WTC11 (cell line): ENCODE results near the gene STRA6. TPM values are rescaled to one million over a fixed set of nuclear protein-coding genes. Genes with fewer than 3 reads are reported as not detected.

ENCODE experiments used
- ATAC-seq: fragments of 200-7000 bp; cut with Tn5 transposase; 2 replicates; pipeline ENCODE4 v1.10.0; 2021; ENCODE audit warnings: mild to moderate bottlenecking, moderate library complexity
- CTCF ChIA-PET: fragments of 300-600 bp; sonication (Branson Sonifier 250); formaldehyde crosslinking; loops from one replicate; lab custom pipeline; 2021; ENCODE audit warnings: antibody characterized with exemption; lab: Charles Lee
- POLR2A ChIA-PET: fragments of 350-600 bp; sonication (Branson Sonifier 250); formaldehyde crosslinking; loops from one replicate; lab custom pipeline; 2021; ENCODE audit warnings: antibody characterized with exemption; lab: Charles Lee
- DNase-seq: peaks from one replicate; pipeline ENCODE4 v3.0.0; 2021; ENCODE audit warnings: low spot score
- H3K27ac Mint-ChIP-seq: 2 replicates; pipeline ENCODE4 v1.8.0; 2021; ENCODE audit warnings: mixed read lengths
- H3K27me3 Mint-ChIP-seq: 2 replicates; pipeline ENCODE4 v1.8.0; 2021; ENCODE audit warnings: low read depth, mild to moderate bottlenecking, moderate library complexity, mixed read lengths
- H3K36me3 Mint-ChIP-seq: 2 replicates; pipeline ENCODE4 v1.8.0; 2021; ENCODE audit warnings: mixed read lengths
- H3K4me1 Mint-ChIP-seq: 2 replicates; pipeline ENCODE4 v1.8.0; 2022; ENCODE audit warnings: mixed read lengths
- H3K4me3 Mint-ChIP-seq: 2 replicates; pipeline ENCODE4 v1.8.0; 2021; ENCODE audit warnings: mild to moderate bottlenecking, moderate library complexity, mixed read lengths
- H3K9me3 Mint-ChIP-seq: 2 replicates; pipeline ENCODE4 v1.8.0; 2021; ENCODE audit warnings: mixed read lengths
- GABPB1 ChIP-seq: sonication (generic); formaldehyde crosslinking; IDR thresholded peaks from 2 replicates; pipeline ENCODE4 v1.8.1; 2023; ENCODE audit warnings: mild to moderate bottlenecking, missing genetic modification reagents
- GTF2I ChIP-seq: fragments of 250-450 bp; sonication (Bioruptor Pico); conservative IDR thresholded peaks from 2 replicates; pipeline ENCODE4 v1.4.0; 2021; ENCODE audit warnings: mild to moderate bottlenecking
- IRF2 ChIP-seq: sonication (generic); formaldehyde crosslinking; IDR thresholded peaks from 2 replicates; pipeline ENCODE4 v1.8.0; 2022; ENCODE audit warnings: low read depth, missing genetic modification reagents, borderline replicate concordance
- JUN ChIP-seq: sonication (generic); formaldehyde crosslinking; IDR thresholded peaks from 2 replicates; pipeline ENCODE4 v1.8.0; 2023; ENCODE audit warnings: mild to moderate bottlenecking, missing genetic modification reagents
- OVOL2 ChIP-seq: fragments of 250-450 bp; sonication (Bioruptor Pico); IDR thresholded peaks from 2 replicates; pipeline ENCODE4 v1.9.0; 2021; ENCODE audit warnings: mild to moderate bottlenecking, borderline replicate concordance
- RELA ChIP-seq: sonication (generic); formaldehyde crosslinking; IDR thresholded peaks from 2 replicates; pipeline ENCODE4 v1.8.1; 2022; ENCODE audit warnings: missing genetic modification reagents, mild to moderate bottlenecking, borderline replicate concordance
- SMAD3 ChIP-seq: sonication (generic); formaldehyde crosslinking; IDR thresholded peaks from 2 replicates; pipeline ENCODE4 v1.8.0; 2022; ENCODE audit warnings: missing genetic modification reagents, mild to moderate bottlenecking, borderline replicate concordance
- SMAD4 ChIP-seq: sonication (generic); formaldehyde crosslinking; IDR thresholded peaks from 2 replicates; pipeline ENCODE4 v1.8.0; 2022; ENCODE audit warnings: mild to moderate bottlenecking, missing genetic modification reagents
- TCF7 ChIP-seq: sonication (generic); formaldehyde crosslinking; IDR thresholded peaks from 2 replicates; pipeline ENCODE4 v1.8.0; 2022; ENCODE audit warnings: mild to moderate bottlenecking, low read depth, missing genetic modification reagents, moderate library complexity
- TP53 ChIP-seq: sonication (generic); formaldehyde crosslinking; IDR thresholded peaks from 2 replicates; pipeline ENCODE4 v1.8.1; 2023; ENCODE audit warnings: mild to moderate bottlenecking, missing genetic modification reagents
- ZNF396 ChIP-seq: fragments of 250-450 bp; sonication (Bioruptor Pico); IDR thresholded peaks from 2 replicates; pipeline ENCODE4 v1.8.0; 2021; ENCODE audit warnings: mild to moderate bottlenecking, moderate library complexity, borderline replicate concordance
- ZNF416 ChIP-seq: fragments of 250-450 bp; sonication (Bioruptor Pico); IDR thresholded peaks from 2 replicates; pipeline ENCODE4 v1.9.0; 2021; ENCODE audit warnings: mild to moderate bottlenecking, inconsistent platforms
- total RNA-seq: library from RNA; stranded (reverse); gene quantifications from 3 replicates; pipeline ENCODE4 v1.2.3, GENCODE V29; 2021
- TF ChIP-seq, protein P1 (sequence below): sonication (generic); formaldehyde crosslinking; conservative IDR thresholded peaks from 2 replicates; pipeline ENCODE4 v1.8.1; 2023; ENCODE audit warnings: mild to moderate bottlenecking, low read depth, missing genetic modification reagents, moderate library complexity
- TF ChIP-seq, protein P2 (sequence below): sonication (generic); formaldehyde crosslinking; IDR thresholded peaks from 2 replicates; pipeline ENCODE4 v1.8.1; 2023; ENCODE audit warnings: mild to moderate bottlenecking, missing genetic modification reagents
- TF ChIP-seq, protein P3 (sequence below): sonication (generic); formaldehyde crosslinking; IDR thresholded peaks from 2 replicates; pipeline ENCODE4 v1.8.1; 2023; ENCODE audit warnings: mild to moderate bottlenecking, missing genetic modification reagents, moderate library complexity
- TF ChIP-seq, protein P4 (sequence below): sonication (generic); formaldehyde crosslinking; IDR thresholded peaks from 2 replicates; pipeline ENCODE4 v1.8.1; 2023; ENCODE audit warnings: mild to moderate bottlenecking, moderate library complexity, missing genetic modification reagents
- TF ChIP-seq, protein P5 (sequence below): sonication (generic); formaldehyde crosslinking; IDR thresholded peaks from 2 replicates; pipeline ENCODE4 v1.8.1; 2022; ENCODE audit warnings: mild to moderate bottlenecking, missing genetic modification reagents, moderate library complexity, borderline replicate concordance

STRA6 gene
- total RNA-seq, 1 experiment from 2014 or later = 23.2 TPM

DNA sequence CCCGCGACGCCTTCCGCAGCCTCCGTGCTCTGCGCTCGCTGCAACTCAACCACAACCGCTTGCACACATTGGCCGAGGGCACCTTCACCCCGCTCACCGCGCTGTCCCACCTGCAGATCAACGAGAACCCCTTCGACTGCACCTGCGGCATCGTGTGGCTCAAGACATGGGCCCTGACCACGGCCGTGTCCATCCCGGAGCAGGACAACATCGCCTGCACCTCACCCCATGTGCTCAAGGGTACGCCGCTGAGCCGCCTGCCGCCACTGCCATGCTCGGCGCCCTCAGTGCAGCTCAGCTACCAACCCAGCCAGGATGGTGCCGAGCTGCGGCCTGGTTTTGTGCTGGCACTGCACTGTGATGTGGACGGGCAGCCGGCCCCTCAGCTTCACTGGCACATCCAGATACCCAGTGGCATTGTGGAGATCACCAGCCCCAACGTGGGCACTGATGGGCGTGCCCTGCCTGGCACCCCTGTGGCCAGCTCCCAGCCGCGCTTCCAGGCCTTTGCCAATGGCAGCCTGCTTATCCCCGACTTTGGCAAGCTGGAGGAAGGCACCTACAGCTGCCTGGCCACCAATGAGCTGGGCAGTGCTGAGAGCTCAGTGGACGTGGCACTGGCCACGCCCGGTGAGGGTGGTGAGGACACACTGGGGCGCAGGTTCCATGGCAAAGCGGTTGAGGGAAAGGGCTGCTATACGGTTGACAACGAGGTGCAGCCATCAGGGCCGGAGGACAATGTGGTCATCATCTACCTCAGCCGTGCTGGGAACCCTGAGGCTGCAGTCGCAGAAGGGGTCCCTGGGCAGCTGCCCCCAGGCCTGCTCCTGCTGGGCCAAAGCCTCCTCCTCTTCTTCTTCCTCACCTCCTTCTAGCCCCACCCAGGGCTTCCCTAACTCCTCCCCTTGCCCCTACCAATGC, 27.1 kb downstream of the STRA6 start (continued):
- TF ChIP-seq, protein P1, sequence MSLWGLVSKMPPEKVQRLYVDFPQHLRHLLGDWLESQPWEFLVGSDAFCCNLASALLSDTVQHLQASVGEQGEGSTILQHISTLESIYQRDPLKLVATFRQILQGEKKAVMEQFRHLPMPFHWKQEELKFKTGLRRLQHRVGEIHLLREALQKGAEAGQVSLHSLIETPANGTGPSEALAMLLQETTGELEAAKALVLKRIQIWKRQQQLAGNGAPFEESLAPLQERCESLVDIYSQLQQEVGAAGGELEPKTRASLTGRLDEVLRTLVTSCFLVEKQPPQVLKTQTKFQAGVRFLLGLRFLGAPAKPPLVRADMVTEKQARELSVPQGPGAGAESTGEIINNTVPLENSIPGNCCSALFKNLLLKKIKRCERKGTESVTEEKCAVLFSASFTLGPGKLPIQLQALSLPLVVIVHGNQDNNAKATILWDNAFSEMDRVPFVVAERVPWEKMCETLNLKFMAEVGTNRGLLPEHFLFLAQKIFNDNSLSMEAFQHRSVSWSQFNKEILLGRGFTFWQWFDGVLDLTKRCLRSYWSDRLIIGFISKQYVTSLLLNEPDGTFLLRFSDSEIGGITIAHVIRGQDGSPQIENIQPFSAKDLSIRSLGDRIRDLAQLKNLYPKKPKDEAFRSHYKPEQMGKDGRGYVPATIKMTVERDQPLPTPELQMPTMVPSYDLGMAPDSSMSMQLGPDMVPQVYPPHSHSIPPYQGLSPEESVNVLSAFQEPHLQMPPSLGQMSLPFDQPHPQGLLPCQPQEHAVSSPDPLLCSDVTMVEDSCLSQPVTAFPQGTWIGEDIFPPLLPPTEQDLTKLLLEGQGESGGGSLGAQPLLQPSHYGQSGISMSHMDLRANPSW = no peak
- no peak for TF ChIP-seq ZNF396

DNA sequence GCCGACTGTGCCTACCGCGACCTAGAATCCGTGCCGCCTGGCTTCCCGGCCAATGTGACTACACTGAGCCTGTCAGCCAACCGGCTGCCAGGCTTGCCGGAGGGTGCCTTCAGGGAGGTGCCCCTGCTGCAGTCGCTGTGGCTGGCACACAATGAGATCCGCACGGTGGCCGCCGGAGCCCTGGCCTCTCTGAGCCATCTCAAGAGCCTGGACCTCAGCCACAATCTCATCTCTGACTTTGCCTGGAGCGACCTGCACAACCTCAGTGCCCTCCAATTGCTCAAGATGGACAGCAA, 27.7 kb downstream of the STRA6 start:
- H3K4me3 Mint-ChIP-seq = no peak overlapping the region
- ChIA-PET CTCF (interaction anchor here (0.7 to 3.8 kb wide), 7 partner anchors 28 to 209 kb away, joined by 3 to 21 read pairs (median 5); partner anchors contain the start of gene STRA6), POLR2A (interaction anchor here (1.2 kb wide), 1 partner anchor 24 kb away, joined by 3 read pairs; no protein-coding TSS in a partner anchor)
- H3K36me3 Mint-ChIP-seq = no peaks in the 10 kb centered on the region
- peaks cover 3% of the 10 kb centered on the region; the same call in 1 of the 2 replicates for H3K27me3 Mint-ChIP-seq
- DNase-seq (peak; percentile 8), ATAC-seq (no peak)
- TF ChIP-seq, protein P2, sequence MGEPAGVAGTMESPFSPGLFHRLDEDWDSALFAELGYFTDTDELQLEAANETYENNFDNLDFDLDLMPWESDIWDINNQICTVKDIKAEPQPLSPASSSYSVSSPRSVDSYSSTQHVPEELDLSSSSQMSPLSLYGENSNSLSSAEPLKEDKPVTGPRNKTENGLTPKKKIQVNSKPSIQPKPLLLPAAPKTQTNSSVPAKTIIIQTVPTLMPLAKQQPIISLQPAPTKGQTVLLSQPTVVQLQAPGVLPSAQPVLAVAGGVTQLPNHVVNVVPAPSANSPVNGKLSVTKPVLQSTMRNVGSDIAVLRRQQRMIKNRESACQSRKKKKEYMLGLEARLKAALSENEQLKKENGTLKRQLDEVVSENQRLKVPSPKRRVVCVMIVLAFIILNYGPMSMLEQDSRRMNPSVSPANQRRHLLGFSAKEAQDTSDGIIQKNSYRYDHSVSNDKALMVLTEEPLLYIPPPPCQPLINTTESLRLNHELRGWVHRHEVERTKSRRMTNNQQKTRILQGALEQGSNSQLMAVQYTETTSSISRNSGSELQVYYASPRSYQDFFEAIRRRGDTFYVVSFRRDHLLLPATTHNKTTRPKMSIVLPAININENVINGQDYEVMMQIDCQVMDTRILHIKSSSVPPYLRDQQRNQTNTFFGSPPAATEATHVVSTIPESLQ (CRISPR knock-in tag) = no peak
- TF ChIP-seq, protein P3, sequence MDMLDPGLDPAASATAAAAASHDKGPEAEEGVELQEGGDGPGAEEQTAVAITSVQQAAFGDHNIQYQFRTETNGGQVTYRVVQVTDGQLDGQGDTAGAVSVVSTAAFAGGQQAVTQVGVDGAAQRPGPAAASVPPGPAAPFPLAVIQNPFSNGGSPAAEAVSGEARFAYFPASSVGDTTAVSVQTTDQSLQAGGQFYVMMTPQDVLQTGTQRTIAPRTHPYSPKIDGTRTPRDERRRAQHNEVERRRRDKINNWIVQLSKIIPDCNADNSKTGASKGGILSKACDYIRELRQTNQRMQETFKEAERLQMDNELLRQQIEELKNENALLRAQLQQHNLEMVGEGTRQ (CRISPR knock-in tag) = no peak
- TF ChIP-seq TP53 (CRISPR knock-in tag) = no peak
- no peak for TF ChIP-seq JUN (CRISPR knock-in tag)
- TF ChIP-seq, protein P4, sequence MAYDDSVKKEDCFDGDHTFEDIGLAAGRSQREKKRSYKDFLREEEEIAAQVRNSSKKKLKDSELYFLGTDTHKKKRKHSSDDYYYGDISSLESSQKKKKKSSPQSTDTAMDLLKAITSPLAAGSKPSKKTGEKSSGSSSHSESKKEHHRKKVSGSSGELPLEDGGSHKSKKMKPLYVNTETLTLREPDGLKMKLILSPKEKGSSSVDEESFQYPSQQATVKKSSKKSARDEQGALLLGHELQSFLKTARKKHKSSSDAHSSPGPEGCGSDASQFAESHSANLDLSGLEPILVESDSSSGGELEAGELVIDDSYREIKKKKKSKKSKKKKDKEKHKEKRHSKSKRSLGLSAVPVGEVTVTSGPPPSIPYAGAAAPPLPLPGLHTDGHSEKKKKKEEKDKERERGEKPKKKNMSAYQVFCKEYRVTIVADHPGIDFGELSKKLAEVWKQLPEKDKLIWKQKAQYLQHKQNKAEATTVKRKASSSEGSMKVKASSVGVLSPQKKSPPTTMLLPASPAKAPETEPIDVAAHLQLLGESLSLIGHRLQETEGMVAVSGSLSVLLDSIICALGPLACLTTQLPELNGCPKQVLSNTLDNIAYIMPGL (CRISPR knock-in tag) = no peak
- TF ChIP-seq IRF2 (CRISPR knock-in tag) = no peak
- no peak for TF ChIP-seq GTF2I (CRISPR knock-in tag)
- no peak for TF ChIP-seq SMAD4
- TF ChIP-seq, protein P5, sequence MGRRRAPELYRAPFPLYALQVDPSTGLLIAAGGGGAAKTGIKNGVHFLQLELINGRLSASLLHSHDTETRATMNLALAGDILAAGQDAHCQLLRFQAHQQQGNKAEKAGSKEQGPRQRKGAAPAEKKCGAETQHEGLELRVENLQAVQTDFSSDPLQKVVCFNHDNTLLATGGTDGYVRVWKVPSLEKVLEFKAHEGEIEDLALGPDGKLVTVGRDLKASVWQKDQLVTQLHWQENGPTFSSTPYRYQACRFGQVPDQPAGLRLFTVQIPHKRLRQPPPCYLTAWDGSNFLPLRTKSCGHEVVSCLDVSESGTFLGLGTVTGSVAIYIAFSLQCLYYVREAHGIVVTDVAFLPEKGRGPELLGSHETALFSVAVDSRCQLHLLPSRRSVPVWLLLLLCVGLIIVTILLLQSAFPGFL (CRISPR knock-in tag) = no peak
- no peak for TF ChIP-seq TCF7 (CRISPR knock-in tag)
- TF ChIP-seq ZNF416 (CRISPR knock-in tag) = no peak
- TF ChIP-seq GABPB1 (CRISPR knock-in tag) = no peak
- no peak for TF ChIP-seq RELA (CRISPR knock-in tag)
- no peak for TF ChIP-seq SMAD3
- no peak for TF ChIP-seq OVOL2 (CRISPR knock-in tag)
- no peaks in the 10 kb centered on the region for H3K9me3 Mint-ChIP-seq
- peaks cover 55% of the 10 kb centered on the region for H3K4me1 Mint-ChIP-seq
- H3K27ac Mint-ChIP-seq = no peak overlapping the region
